K562 (cell line): ENCODE data around the gene BMF.

Experiments used
- CTCF ChIP-seq, 3 experiments: IDR thresholded peaks in 2 of 3; conservative IDR thresholded peaks in 1 of 3; 2 replicates each; pipeline ENCODE4 v1.5.1; 2011 to 2012; ENCODE audit warnings: low read length in 3 of 3, mild to moderate bottlenecking in 3 of 3, control low read depth in 2 of 3, improper control_type of control experiment in 1 of 3, inconsistent platforms in 1 of 3, low read depth in 1 of 3, mixed read lengths in 1 of 3, moderate library complexity in 1 of 3; ENCODE audit not compliant: insufficient read depth in 2 of 3
- FOXJ3 ChIP-seq: sonication (generic); formaldehyde crosslinking; IDR thresholded peaks from 2 replicates; pipeline ENCODE4 v1.4.0; 2020; ENCODE audit warnings: mild to moderate bottlenecking, missing genetic modification reagents
- HCFC1 ChIP-seq: IDR thresholded peaks from 2 replicates; pipeline ENCODE4 v1.6.1; 2012; ENCODE audit warnings: low read depth, low read length, improper control_type of control experiment
- RAD21 ChIP-seq, 2 experiments: fragments of 250-450 bp in 1 of 2; fragments of 450-650 bp in 1 of 2; sonication (Bioruptor Pico) in 1 of 2; formaldehyde crosslinking in 1 of 2; IDR thresholded peaks in 1 of 2; conservative IDR thresholded peaks in 1 of 2; 2 replicates each; pipeline versions ENCODE4 v1.4.0 to v1.8.0; 2020 to 2022; ENCODE audit warnings: mild to moderate bottlenecking in 2 of 2, moderate library complexity in 1 of 2
- SMAD3 ChIP-seq: fragments of 450-650 bp; formaldehyde crosslinking; conservative IDR thresholded peaks from 2 replicates; pipeline ENCODE4 v1.4.0; 2020; ENCODE audit warnings: mild to moderate bottlenecking

- TF ChIP-seq CTCF (IDR thresholded peaks at IDR 0.05 in 2 of 3, conservative IDR thresholded peaks at IDR 0.05 in 1 of 3; ENCODE audit: insufficient read depth in 2 of 3, low read depth in 1 of 3, low read length in 3 of 3) (no peak), FOXJ3 (CRISPR knock-in tag) (no peak), HCFC1 (no peak), RAD21 (CRISPR knock-in tag; conservative IDR thresholded peaks at IDR 0.05 in 1 of 2, IDR thresholded peaks at IDR 0.05 in 1 of 2) (no peak), SMAD3 (CRISPR knock-in tag) (no peak)
Observed at GRCh38 chr15:40048926-40049475, 59.7 kb downstream of the BMF start.
